OCI-LY7 (cell line): ENCODE data around the gene CLSTN3. TPM values are rescaled to one million over a fixed set of nuclear protein-coding genes. Genes with fewer than 3 reads are reported as not detected.

Experiments
- BruUV-seq: library from RNA; stranded (reverse); fragments of 400-500 nt; replicated peaks from 2 replicates; lab custom pipeline; 2021; lab: Mats Ljungman, UMichigan
- CTCF ChIA-PET: fragments of 300-600 bp; sonication (Branson Sonifier 250); formaldehyde crosslinking; loops from one replicate; lab custom pipeline; 2022; ENCODE audit warnings: antibody characterized with exemption; ENCODE audit not compliant: unreplicated experiment; lab: Charles Lee
- POLR2A ChIA-PET: fragments of 300-600 bp; sonication (Branson Sonifier 250); formaldehyde crosslinking; loops from one replicate; lab custom pipeline; 2022; ENCODE audit warnings: antibody characterized with exemption; lab: Charles Lee
- DNase-seq: peaks from one replicate; pipeline ENCODE4 v3.0.0-alpha.2; 2015; ENCODE audit warnings: low spot score
- H2AFZ ChIP-seq: fragments of 200-600 bp; sonication (generic), shearing (Covaris generic); 2 replicates; pipeline ENCODE4 v1.6.1; 2014; ENCODE audit warnings: mild to moderate bottlenecking, antibody characterized with exemption, low read length, moderate library complexity
- H3K27ac ChIP-seq: fragments of 200-600 bp; sonication (generic); 2 replicates; pipeline ENCODE4 v1.5.1; 2014; ENCODE audit warnings: mixed run types, low read depth, mild to moderate bottlenecking, moderate library complexity, low read length, inconsistent platforms; ENCODE audit not compliant: poor library complexity, severe bottlenecking
- H3K36me3 ChIP-seq: fragments of 200-600 bp; sonication (generic); 2 replicates; pipeline ENCODE4 v1.6.1; 2014; ENCODE audit warnings: mild to moderate bottlenecking, antibody characterized with exemption, low read length, moderate library complexity, mixed read lengths; ENCODE audit not compliant: insufficient read depth
- H3K4me1 ChIP-seq: fragments of 200-600 bp; sonication (generic); 2 replicates; pipeline ENCODE4 v1.5.1; 2014; ENCODE audit warnings: mild to moderate bottlenecking, low read length; ENCODE audit not compliant: insufficient read depth, poor library complexity, severe bottlenecking
- H3K4me2 ChIP-seq: fragments of 200-600 bp; sonication (generic); 2 replicates; pipeline ENCODE4 v1.6.1; 2014; ENCODE audit warnings: mild to moderate bottlenecking, low read length
- H3K4me3 ChIP-seq: fragments of 200-600 bp; sonication (generic); 2 replicates; pipeline ENCODE4 v1.5.1; 2014; ENCODE audit warnings: mild to moderate bottlenecking, low read depth, low read length; ENCODE audit not compliant: poor library complexity, severe bottlenecking
- H3K79me2 ChIP-seq: fragments of 200-600 bp; sonication (generic); 2 replicates; pipeline ENCODE4 v1.6.1; 2016; ENCODE audit warnings: low read depth, mild to moderate bottlenecking, low read length, moderate library complexity, mixed read lengths; ENCODE audit not compliant: insufficient read depth
- H3K9me2 ChIP-seq: fragments of 200-600 bp; sonication (generic); 2 replicates; pipeline ENCODE4 v1.6.1; 2016; ENCODE audit warnings: mild to moderate bottlenecking, low read length, mixed read lengths; ENCODE audit not compliant: insufficient read depth
- H3K9me3 ChIP-seq: fragments of 200-600 bp; sonication (generic); 2 replicates; pipeline ENCODE4 v1.6.1; 2014; ENCODE audit warnings: mild to moderate bottlenecking, mixed run types, low read length, mixed read lengths
- H4K20me1 ChIP-seq: fragments of 200-600 bp; sonication (generic); 2 replicates; pipeline ENCODE4 v1.6.1; 2014; ENCODE audit warnings: mild to moderate bottlenecking, antibody characterized with exemption, low read length, moderate library complexity, mixed read lengths; ENCODE audit not compliant: insufficient read depth
- CTCF ChIP-seq: fragments of 200-600 bp; sonication (generic); conservative IDR thresholded peaks from 2 replicates; pipeline ENCODE4 v1.5.1; 2014; ENCODE audit warnings: mild to moderate bottlenecking, antibody characterized with exemption, low read length, moderate library complexity, mixed read lengths
- EZH2phosphoT487 ChIP-seq: fragments of 200-600 bp; sonication (generic); IDR thresholded peaks from 2 replicates; pipeline ENCODE4 v1.6.1; 2018; ENCODE audit warnings: low read depth, borderline replicate concordance, mild to moderate bottlenecking, mixed run types, antibody characterized with exemption, low read length, moderate library complexity, mixed read lengths
- intact Hi-C: fragments of 100-400 bp; cut with micrococcal nuclease; formaldehyde crosslinking; loops from one replicate; pipeline ENCODE4 v1.10.0; 2022; ENCODE audit not compliant: unreplicated experiment
- total RNA-seq, 2 experiments: library from RNA; depleted of rRNA in 1 of 2; stranded (reverse); fragments of >200 nt in 1 of 2; shearing (Covaris generic) in 1 of 2; gene quantifications; 2 replicates each; pipeline ENCODE4 v1.2.3, GENCODE V29; 2014 to 2022

The CLSTN3 gene
- total RNA-seq, 2 experiments from 2014 or later = 18.5 to 34.2 TPM

- ChIA-PET POLR2A (no interaction called here), CTCF (no interaction called here)
- DNase-seq = no peak
- no peak overlapping the region for H3K4me3 ChIP-seq
- no peak overlapping the region for H2AFZ ChIP-seq
- peaks cover 11% of the 10 kb centered on the region for H3K36me3 ChIP-seq
- H3K9me3 ChIP-seq = no peaks in the 10 kb centered on the region
- H3K9me2 ChIP-seq = no peaks in the 10 kb centered on the region
- BruUV-seq = no TSS peak
- no peaks in the 10 kb centered on the region for H3K79me2 ChIP-seq
- TF ChIP-seq CTCF = no peak
- no peaks in the 10 kb centered on the region for H4K20me1 ChIP-seq
- intact Hi-C loops = no loop called here
- H3K4me1 ChIP-seq = no peaks in the 10 kb centered on the region
- H3K4me2 ChIP-seq = no peak overlapping the region
- no peak overlapping the region for H3K27ac ChIP-seq
Measured at GRCh38 chr12:7137908-7138307, 7.7 kb downstream of the CLSTN3 start.

GRCh38 chr12:7139200-7139599, 9.0 kb downstream of the CLSTN3 start:
- no TSS peak for BruUV-seq
- no peak overlapping the region for H3K27ac ChIP-seq
- H4K20me1 ChIP-seq = no peaks in the 10 kb centered on the region
- no peak for DNase-seq
- no peaks in the 10 kb centered on the region for H3K79me2 ChIP-seq
- intact Hi-C loops = no loop called here
- no peak overlapping the region for H2AFZ ChIP-seq
- no peaks in the 10 kb centered on the region for H3K4me1 ChIP-seq
- no peaks in the 10 kb centered on the region for H3K9me3 ChIP-seq
- no peak overlapping the region for H3K4me2 ChIP-seq
- no peaks in the 10 kb centered on the region for H3K9me2 ChIP-seq
- TF ChIP-seq CTCF (no peak), EZH2phosphoT487 (no peak)
- H3K36me3 ChIP-seq = peaks cover 11% of the 10 kb centered on the region
- ChIA-PET POLR2A (interaction anchor here (0.6 to 1.0 kb wide), 2 partner anchors 44 to 743 kb away, joined by 3 read pairs; no protein-coding TSS in a partner anchor), CTCF (no interaction called here)
- H3K4me3 ChIP-seq = no peak overlapping the region

- intact Hi-C loops = loop anchor here (1.0 to 5.0 kb wide), 3 partner anchors 47 to 497 kb away; no protein-coding TSS in a partner anchor
- no peak overlapping the region for H3K27ac ChIP-seq
- H3K9me3 ChIP-seq = no peaks in the 10 kb centered on the region
- no peaks in the 10 kb centered on the region for H3K79me2 ChIP-seq
- no peak overlapping the region for H3K4me3 ChIP-seq
- TF ChIP-seq EZH2phosphoT487 (no peak), CTCF (no peak)
- no peak for DNase-seq
- no peaks in the 10 kb centered on the region for H3K4me1 ChIP-seq
- H3K4me2 ChIP-seq = no peak overlapping the region
- no peaks in the 10 kb centered on the region for H3K9me2 ChIP-seq
- peaks cover 5% of the 10 kb centered on the region; the same call in 1 of the 2 replicates for H3K36me3 ChIP-seq
- no TSS peak for BruUV-seq
- CTCF ChIA-PET = interaction anchor here (1.0 kb wide), 1 partner anchor 12 kb away, joined by 3 read pairs; the partner anchor contains the start of gene CLSTN3
- no peaks in the 10 kb centered on the region for H4K20me1 ChIP-seq
- no peak overlapping the region for H2AFZ ChIP-seq
- POLR2A ChIA-PET = interaction anchor here (0.6 to 1.0 kb wide), 5 partner anchors 12 to 1006 kb away, joined by 3 to 7 read pairs (median 3); no protein-coding TSS in a partner anchor
Measured at GRCh38 chr12:7141351-7142005, 11.3 kb downstream of the CLSTN3 start.
